Keratinocyte (primary cell): Measurements from ENCODE around the gene HOMER2. TPM values are rescaled to one million over a fixed set of nuclear protein-coding genes. Genes with fewer than 3 reads are reported as not detected.

Experiments
- DNase-seq: peaks from one replicate; pipeline ENCODE4 v3.0.0-alpha.2; 2011; ENCODE audit warnings: low read depth, missing footprints, low spot score
- FAIRE-seq: peaks from 2 replicates; lab custom pipeline; 2011; peaks lifted over from hg19 to GRCh38; lab: Jason Lieb, UNC
- H2AFZ ChIP-seq: 2 replicates; pipeline ENCODE4 v1.6.0; 2012; ENCODE audit warnings: low read length, control low read depth, inconsistent platforms; ENCODE audit not compliant: control insufficient read depth
- H3K27ac ChIP-seq: 2 replicates; pipeline ENCODE4 v1.5.1; 2011; ENCODE audit warnings: low read length; ENCODE audit not compliant: control insufficient read depth, insufficient read depth
- H3K27me3 ChIP-seq: 3 replicates; pipeline ENCODE4 v1.6.0; 2011; ENCODE audit warnings: low read length; ENCODE audit not compliant: control insufficient read depth, insufficient read depth; ENCODE audit errors: extremely low read depth
- H3K36me3 ChIP-seq, 2 experiments: 2 replicates in 1 of 2; 3 replicates in 1 of 2; pipeline ENCODE4 v1.5.1; 2011; ENCODE audit warnings: low read length in 2 of 2, mild to moderate bottlenecking in 1 of 2; ENCODE audit not compliant: control insufficient read depth in 2 of 2, insufficient read depth in 2 of 2; ENCODE audit errors: extremely low read depth in 1 of 2
- H3K4me1 ChIP-seq: 3 replicates; pipeline ENCODE4 v1.5.1; 2011; ENCODE audit warnings: low read length; ENCODE audit not compliant: control insufficient read depth, insufficient read depth; ENCODE audit errors: extremely low read depth
- H3K4me2 ChIP-seq: 3 replicates; pipeline ENCODE4 v1.6.0; 2011; ENCODE audit warnings: low read depth, low read length; ENCODE audit not compliant: control insufficient read depth, insufficient read depth; ENCODE audit errors: extremely low read depth
- H3K4me3 ChIP-seq, 3 experiments: fragments of 200-600 bp in 1 of 3; sonication (generic) in 1 of 3; 2 replicates in 2 of 3; 3 replicates in 1 of 3; pipeline ENCODE4 v1.5.1; 2011 to 2016; ENCODE audit warnings: low read length in 3 of 3, mild to moderate bottlenecking in 3 of 3, control low read depth in 2 of 3, inconsistent platforms in 1 of 3, low read depth in 1 of 3, mixed read lengths in 1 of 3, mixed run types in 1 of 3, moderate library complexity in 1 of 3; ENCODE audit not compliant: control insufficient read depth in 2 of 3, insufficient read depth in 2 of 3; ENCODE audit errors: extremely low read depth in 1 of 3
- H3K79me2 ChIP-seq: 2 replicates; pipeline ENCODE4 v1.6.0; 2012; ENCODE audit warnings: low read length; ENCODE audit not compliant: control insufficient read depth, insufficient read depth
- H3K9ac ChIP-seq: 3 replicates; pipeline ENCODE4 v1.6.0; 2011; ENCODE audit warnings: low read length; ENCODE audit not compliant: control insufficient read depth, insufficient read depth; ENCODE audit errors: extremely low read depth
- H3K9me1 ChIP-seq: 3 replicates; pipeline ENCODE4 v1.6.0; 2011; ENCODE audit warnings: low read length; ENCODE audit not compliant: control insufficient read depth, insufficient read depth; ENCODE audit errors: extremely low read depth
- H3K9me3 ChIP-seq: 2 replicates; pipeline ENCODE4 v1.5.1; 2012; ENCODE audit warnings: low read depth, low read length; ENCODE audit not compliant: control insufficient read depth
- H4K20me1 ChIP-seq: 3 replicates; pipeline ENCODE4 v1.6.0; 2011; ENCODE audit warnings: low read length; ENCODE audit not compliant: control insufficient read depth, insufficient read depth; ENCODE audit errors: extremely low read depth
- CTCF ChIP-seq, 3 experiments: IDR thresholded peaks in 1 of 3; conservative IDR thresholded peaks in 1 of 3; optimal IDR thresholded peaks in 1 of 3; 2 replicates in 2 of 3; 3 replicates in 1 of 3; pipeline versions ENCODE3 to v1.5.1; 2011; ENCODE audit warnings: low read length in 3 of 3, mild to moderate bottlenecking in 3 of 3, moderate library complexity in 2 of 3, control low read depth in 1 of 3, inconsistent platforms in 1 of 3; ENCODE audit not compliant: insufficient read depth in 2 of 3; ENCODE audit errors: extremely low read depth in 1 of 3
- EZH2 ChIP-seq: IDR thresholded peaks from one replicate; pipeline ENCODE4 v1.6.1; 2012; ENCODE audit warnings: inconsistent platforms, mild to moderate bottlenecking, low read length, moderate library complexity
- dilution Hi-C: fragments of 300-500 bp; cut with MboI; formaldehyde crosslinking; loops from one replicate; pipeline ENCODE4 v1.7.0; 2020; ENCODE audit warnings: low sequenced_read_pairs; ENCODE audit not compliant: extremely low pct_ligation_motif_present
- polyA plus RNA-seq, 5 experiments: library from polyadenylated mRNA; depleted of rRNA in 3 of 5; stranded (reverse) in 3 of 5; stranded (forward) in 1 of 5; unstranded in 1 of 5; fragments of >200 nt; gene quantifications; 1 replicate in 1 of 5; 2 replicates in 3 of 5; 3 replicates in 1 of 5; pipeline versions ENCODE4 v1.2.1 to v1.2.3, GENCODE V29; 2011 to 2012; ENCODE audit warnings: missing spikeins in 2 of 5, low read depth in 1 of 5, low replicate concordance in 1 of 5

HOMER2 gene
- polyA plus RNA-seq, 1 donor (not counting 4 experiments of a cell fraction or from before 2014, with no cell fraction given), result 12.4 TPM

GRCh38 chr15:82910721-82911120 is 41.8 kb downstream of the HOMER2 start:
- FAIRE-seq, result no peak

GRCh38 chr15:82909080-82909815 is 43.3 kb downstream of the HOMER2 start:
- no peaks in the 10 kb centered on the region for H3K4me1 ChIP-seq
- no peak overlapping the region for H2AFZ ChIP-seq
- H3K9me3 ChIP-seq, result peaks cover 3% of the 10 kb centered on the region
- FAIRE-seq (no peak), DNase-seq (no peak)
- dilution Hi-C loops, result no loop called here
- H3K4me3 ChIP-seq, result no peak overlapping the region
- no peak overlapping the region for H3K27ac ChIP-seq
- H3K27me3 ChIP-seq, result no peaks in the 10 kb centered on the region
- H3K36me3 ChIP-seq, result no peaks in the 10 kb centered on the region
- no peaks in the 10 kb centered on the region for H4K20me1 ChIP-seq
- H3K4me2 ChIP-seq, result no peak overlapping the region
- TF ChIP-seq EZH2, result no peak
- TF ChIP-seq CTCF (optimal IDR thresholded peaks at IDR 0.05 in 1 of 3, IDR thresholded peaks at IDR 0.05 in 1 of 3, conservative IDR thresholded peaks at IDR 0.05 in 1 of 3; ENCODE audit: extremely low read depth in 1 of 3, insufficient read depth in 2 of 3, low read length in 3 of 3), result no peak
- H3K79me2 ChIP-seq, result no peaks in the 10 kb centered on the region
- no peaks in the 10 kb centered on the region for H3K9me1 ChIP-seq
- H3K9ac ChIP-seq, result no peak overlapping the region

More at GRCh38 chr15:82910721-82911120, 41.8 kb downstream of the HOMER2 start:
- TF ChIP-seq CTCF (optimal IDR thresholded peaks at IDR 0.05 in 1 of 3, IDR thresholded peaks at IDR 0.05 in 1 of 3, conservative IDR thresholded peaks at IDR 0.05 in 1 of 3; ENCODE audit: extremely low read depth in 1 of 3, insufficient read depth in 2 of 3, low read length in 3 of 3) (no peak), EZH2 (no peak)
- H4K20me1 ChIP-seq, result no peaks in the 10 kb centered on the region
- H3K9ac ChIP-seq, result no peak overlapping the region
- no peak overlapping the region for H3K4me3 ChIP-seq
- H3K27me3 ChIP-seq, result no peaks in the 10 kb centered on the region
- no peak overlapping the region for H3K27ac ChIP-seq
- no peaks in the 10 kb centered on the region for H3K4me1 ChIP-seq
- H3K9me1 ChIP-seq, result no peaks in the 10 kb centered on the region
- no peaks in the 10 kb centered on the region for H3K79me2 ChIP-seq
- dilution Hi-C loops, result no loop called here
- no peak overlapping the region for H2AFZ ChIP-seq
- H3K4me2 ChIP-seq, result no peak overlapping the region
- H3K9me3 ChIP-seq, result peaks cover 3% of the 10 kb centered on the region
- DNase-seq, result no peak
- H3K36me3 ChIP-seq, result no peaks in the 10 kb centered on the region
